Endodermal cell (in vitro differentiated cells): ENCODE data around the gene ZCCHC4. TPM values are rescaled to one million over a fixed set of nuclear protein-coding genes. Genes with fewer than 3 reads are reported as not detected.

Experiments used
- DNase-seq: peaks from one replicate; pipeline ENCODE4 v3.0.0-alpha.2; 2017
- H3K27ac ChIP-seq: 2 replicates; pipeline ENCODE4 v1.5.1; 2013; ENCODE audit warnings: mild to moderate bottlenecking, low read depth, low read length, moderate library complexity
- H3K27me3 ChIP-seq: 2 replicates; pipeline ENCODE4 v1.6.1; 2013; ENCODE audit warnings: mild to moderate bottlenecking, low read length, moderate library complexity; ENCODE audit not compliant: insufficient read depth, control insufficient read depth, poor library complexity, severe bottlenecking
- H3K36me3 ChIP-seq: 2 replicates; pipeline ENCODE4 v1.7.0; 2013; ENCODE audit warnings: mild to moderate bottlenecking, low read length, moderate library complexity; ENCODE audit not compliant: control insufficient read depth, insufficient read depth
- H3K4me1 ChIP-seq: one replicate; pipeline ENCODE4 v1.7.0; 2013; ENCODE audit warnings: low read length; ENCODE audit not compliant: control insufficient read depth, insufficient read depth
- H3K4me3 ChIP-seq: 2 replicates; pipeline ENCODE4 v1.5.1; 2013; ENCODE audit warnings: mild to moderate bottlenecking, low read length, moderate library complexity
- H3K9ac ChIP-seq: 2 replicates; pipeline ENCODE4 v1.6.1; 2013; ENCODE audit warnings: mild to moderate bottlenecking, low read length, moderate library complexity; ENCODE audit not compliant: poor library complexity, severe bottlenecking; ENCODE audit errors: extremely low read depth
- H3K9me3 ChIP-seq: 2 replicates; pipeline ENCODE4 v1.6.1; 2013; ENCODE audit warnings: mild to moderate bottlenecking, low read length, moderate library complexity; ENCODE audit not compliant: control insufficient read depth
- H3K27ac Mint-ChIP-seq: 2 replicates; pipeline ENCODE4 v1.8.0; 2020; ENCODE audit warnings: mixed read lengths
- H3K27me3 Mint-ChIP-seq: 2 replicates; pipeline ENCODE4 v1.8.0; 2021; ENCODE audit warnings: mild to moderate bottlenecking, mixed read lengths; ENCODE audit not compliant: insufficient read depth
- H3K36me3 Mint-ChIP-seq: 2 replicates; pipeline ENCODE4 v1.8.0; 2020; ENCODE audit warnings: low read depth, mixed read lengths
- H3K4me1 Mint-ChIP-seq: 2 replicates; pipeline ENCODE4 v1.8.0; 2020; ENCODE audit warnings: mixed read lengths
- H3K4me3 Mint-ChIP-seq: 2 replicates; pipeline ENCODE4 v1.8.0; 2020; ENCODE audit warnings: mild to moderate bottlenecking, moderate library complexity, mixed read lengths
- H3K9me3 Mint-ChIP-seq: 2 replicates; pipeline ENCODE4 v1.8.0; 2020; ENCODE audit warnings: mild to moderate bottlenecking, mixed read lengths
- WGBS, 2 experiments: methylation state at CpG; one replicate each; pipeline versions ENCODE4 v1.1.5 to v1.1.7; 2013; ENCODE audit warnings: missing lambda C conversion rate in 2 of 2, mixed read lengths in 1 of 2; ENCODE audit not compliant: insufficient coverage in 1 of 2, insufficient read length in 1 of 2; 5-methylcytosine and 5-hydroxymethylcytosine counted together
- long read RNA-seq, 4 experiments: library from polyadenylated mRNA in 2 of 4; library from RNA in 1 of 4; library from capped mRNA in 1 of 4; stranded (forward) in 3 of 4; unstranded in 1 of 4; transcript quantifications; one replicate each; pipeline ENCODE4 v2.0.0, GENCODE V29; 2020 to 2021; ENCODE audit warnings: inconsistent platforms in 1 of 4
- polyA plus RNA-seq, 2 experiments: library from polyadenylated mRNA; stranded (reverse); fragments of 50-300 nt; gene quantifications; one replicate each; pipeline ENCODE4 v1.2.3, GENCODE V29; 2013
- total RNA-seq, 2 donors: library from RNA; stranded (reverse); fragmentation: NEBNext Ultra II Directional in 1 of 2; extraction: Animal tissue kit (Norgen Biotek cat#: 25700) in 1 of 2; gene quantifications; 2 replicates in 1 of 2; 3 replicates in 1 of 2; pipeline ENCODE4 v1.2.1, GENCODE V29; 2021
- TF ChIP-seq, protein P1 (sequence below): fragments of 200-600 bp; sonication (generic); conservative IDR thresholded peaks from 2 replicates; pipeline ENCODE4 v1.5.0; 2021; ENCODE audit warnings: antibody characterized with exemption, mild to moderate bottlenecking

Gene ZCCHC4, protein sequence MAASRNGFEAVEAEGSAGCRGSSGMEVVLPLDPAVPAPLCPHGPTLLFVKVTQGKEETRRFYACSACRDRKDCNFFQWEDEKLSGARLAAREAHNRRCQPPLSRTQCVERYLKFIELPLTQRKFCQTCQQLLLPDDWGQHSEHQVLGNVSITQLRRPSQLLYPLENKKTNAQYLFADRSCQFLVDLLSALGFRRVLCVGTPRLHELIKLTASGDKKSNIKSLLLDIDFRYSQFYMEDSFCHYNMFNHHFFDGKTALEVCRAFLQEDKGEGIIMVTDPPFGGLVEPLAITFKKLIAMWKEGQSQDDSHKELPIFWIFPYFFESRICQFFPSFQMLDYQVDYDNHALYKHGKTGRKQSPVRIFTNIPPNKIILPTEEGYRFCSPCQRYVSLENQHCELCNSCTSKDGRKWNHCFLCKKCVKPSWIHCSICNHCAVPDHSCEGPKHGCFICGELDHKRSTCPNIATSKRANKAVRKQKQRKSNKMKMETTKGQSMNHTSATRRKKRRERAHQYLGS
- total RNA-seq: 10 to 100 TPM; 11.1 to 19.7 TPM
- 13.2 TPM for polyA plus RNA-seq (2013, experiment 1 of 2)
- 12.8 TPM for polyA plus RNA-seq (2013, experiment 2 of 2)
- long read RNA-seq, experiment 1, partial matches to known transcripts: 3 of 6 reads
- long read RNA-seq, experiment 1, other reads (novel, unspliced or antisense): 1 of 6 reads
- long read RNA-seq, experiment 2, transcript ZCCHC4-201 (13 exons, 2,785 nt): major isoform, 14 of 26 reads
- long read RNA-seq, experiment 2, partial matches to known transcripts: 8 of 26 reads
- long read RNA-seq, experiment 2, other reads (novel, unspliced or antisense): 4 of 26 reads
- long read RNA-seq, experiment 3, transcript ZCCHC4-201 (13 exons, 2,785 nt): major isoform, 30 of 58 reads
- long read RNA-seq, experiment 3, partial matches to known transcripts: 15 of 58 reads
- long read RNA-seq, experiment 3, other reads (novel, unspliced or antisense): 10 of 58 reads
- long read RNA-seq, experiment 4, transcript ZCCHC4-201 (13 exons, 2,785 nt): major isoform, 6 of 16 reads
- long read RNA-seq, experiment 4, partial matches to known transcripts: 6 of 16 reads
- long read RNA-seq, experiment 4, other reads (novel, unspliced or antisense): 3 of 16 reads

GRCh38 chr4:25312496-25313200 lies at the start of gene ZCCHC4:
ZCCHC4 (plus strand) TSS chr4:25312774; CDS start chr4:25312810, 36 bp downstream.
- peaks cover 14% of the 10 kb centered on the region for H3K36me3 Mint-ChIP-seq
- Histone ChIP-seq H3K36me3 (peaks cover 7% of the 10 kb centered on the region), H3K27ac (peak within 1 kb of the TSS; percentile 74), H3K9ac (peak within 1 kb of the TSS; percentile 92), H3K4me3 (peak within 1 kb of the TSS; percentile 95), H3K27me3 (no peaks in the 10 kb centered on the region), H3K4me1 (no peaks in the 10 kb centered on the region), H3K9me3 (peaks cover 6% of the 10 kb centered on the region)
- peak within 1 kb of the TSS; percentile 96 for H3K4me3 Mint-ChIP-seq
- peaks cover 1% of the 10 kb centered on the region for H3K27me3 Mint-ChIP-seq
- WGBS, 2 experiments: 2 to 11% methylated on average over 10 to 40 of the region's 40 CpGs
- TF ChIP-seq, protein P1, sequence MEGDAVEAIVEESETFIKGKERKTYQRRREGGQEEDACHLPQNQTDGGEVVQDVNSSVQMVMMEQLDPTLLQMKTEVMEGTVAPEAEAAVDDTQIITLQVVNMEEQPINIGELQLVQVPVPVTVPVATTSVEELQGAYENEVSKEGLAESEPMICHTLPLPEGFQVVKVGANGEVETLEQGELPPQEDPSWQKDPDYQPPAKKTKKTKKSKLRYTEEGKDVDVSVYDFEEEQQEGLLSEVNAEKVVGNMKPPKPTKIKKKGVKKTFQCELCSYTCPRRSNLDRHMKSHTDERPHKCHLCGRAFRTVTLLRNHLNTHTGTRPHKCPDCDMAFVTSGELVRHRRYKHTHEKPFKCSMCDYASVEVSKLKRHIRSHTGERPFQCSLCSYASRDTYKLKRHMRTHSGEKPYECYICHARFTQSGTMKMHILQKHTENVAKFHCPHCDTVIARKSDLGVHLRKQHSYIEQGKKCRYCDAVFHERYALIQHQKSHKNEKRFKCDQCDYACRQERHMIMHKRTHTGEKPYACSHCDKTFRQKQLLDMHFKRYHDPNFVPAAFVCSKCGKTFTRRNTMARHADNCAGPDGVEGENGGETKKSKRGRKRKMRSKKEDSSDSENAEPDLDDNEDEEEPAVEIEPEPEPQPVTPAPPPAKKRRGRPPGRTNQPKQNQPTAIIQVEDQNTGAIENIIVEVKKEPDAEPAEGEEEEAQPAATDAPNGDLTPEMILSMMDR: peak; percentile 100
- peak; percentile 95 for DNase-seq
- peaks cover 4% of the 10 kb centered on the region for H3K9me3 Mint-ChIP-seq
- H3K27ac Mint-ChIP-seq: peak within 1 kb of the TSS; percentile 100
- peaks cover 8% of the 10 kb centered on the region for H3K4me1 Mint-ChIP-seq

- peaks cover 34% of the 10 kb centered on the region for H3K36me3 Mint-ChIP-seq
- no peak overlapping the region for H3K27ac Mint-ChIP-seq
- DNase-seq: no peak
Observed at GRCh38 chr4:25271866-25272265, 40.7 kb upstream of the ZCCHC4 start.

More at GRCh38 chr4:25271866-25272265, 40.7 kb upstream of the ZCCHC4 start:
- H3K4me1 Mint-ChIP-seq: no peaks in the 10 kb centered on the region
- Histone ChIP-seq H3K27me3 (no peaks in the 10 kb centered on the region), H3K9me3 (no peaks in the 10 kb centered on the region), H3K9ac (no peak overlapping the region), H3K27ac (no peak overlapping the region), H3K36me3 (peaks cover 21% of the 10 kb centered on the region), H3K4me1 (no peaks in the 10 kb centered on the region), H3K4me3 (no peak overlapping the region)
- TF ChIP-seq, protein P1: no peak
- H3K27me3 Mint-ChIP-seq: no peaks in the 10 kb centered on the region
- no peak overlapping the region for H3K4me3 Mint-ChIP-seq
- WGBS, 2 experiments: 94 to 100% methylated on average over 1 to 3 of the region's 3 CpGs
- no peaks in the 10 kb centered on the region for H3K9me3 Mint-ChIP-seq
